Putamen (tissue), 1 donor: ENCODE results near the gene KCNQ2.

Experiments used
- DNase-seq: peaks from one replicate; pipeline ENCODE4 v3.0.0-alpha.2; 2016; ENCODE audit warnings: low spot score

The KCNQ2 gene

GRCh38 chr20:63369024-63369530 lies 103.4 kb downstream of the KCNQ2 start:
- no peak for DNase-seq

- no peak for DNase-seq
Measured at GRCh38 chr20:63368151-63368550, 104.3 kb downstream of the KCNQ2 start.

GRCh38 chr20:63367446-63368055 lies 104.9 kb downstream of the KCNQ2 start:
- no peak for DNase-seq

GRCh38 chr20:63366390-63367365 lies 105.8 kb downstream of the KCNQ2 start:
- no peak for DNase-seq

- DNase-seq: no peak
Measured at GRCh38 chr20:63365601-63366389, 106.7 kb downstream of the KCNQ2 start.

DNA sequence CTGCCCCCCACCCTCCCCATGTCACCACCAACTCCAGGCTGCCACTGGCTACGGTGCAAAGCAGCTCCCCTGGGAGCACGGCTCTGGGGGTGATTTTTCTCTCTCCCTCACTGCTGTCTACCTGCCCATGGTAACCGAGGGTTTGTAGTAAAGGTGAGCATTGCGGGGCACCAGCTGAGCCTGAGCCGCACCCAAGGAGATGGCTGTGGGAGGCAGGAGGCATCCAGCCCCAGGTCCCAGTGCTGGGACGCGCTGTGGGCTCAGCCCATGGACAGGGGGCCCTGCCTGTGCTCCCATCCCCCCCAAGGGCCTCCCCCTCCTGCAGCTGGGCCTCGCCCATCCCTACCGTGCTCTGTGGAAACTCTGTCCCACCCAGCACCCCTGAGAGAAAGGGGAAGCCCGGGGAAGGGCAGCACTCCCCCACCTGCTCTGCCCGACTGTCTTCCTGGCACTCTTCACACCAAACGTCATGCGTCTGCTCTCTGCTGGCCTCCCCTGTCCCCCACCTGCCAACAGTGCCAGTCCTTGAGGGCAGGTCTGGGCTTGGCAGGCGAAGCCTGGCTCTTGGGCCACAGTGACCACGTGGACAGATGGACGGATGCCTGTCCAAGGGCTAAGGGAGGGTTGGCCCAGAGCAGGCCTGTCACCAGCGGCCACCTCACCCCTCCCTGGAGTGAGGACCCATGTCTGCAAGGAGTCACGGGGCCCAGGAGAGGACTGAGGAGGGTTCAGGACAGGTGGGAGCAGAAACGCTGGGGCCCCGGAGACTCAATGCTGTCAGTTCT lies 107.5 kb downstream of the KCNQ2 start:
- no peak for DNase-seq

GRCh38 chr20:63363981-63364561 lies 108.4 kb downstream of the KCNQ2 start:
- no peak for DNase-seq

GRCh38 chr20:63363013-63363957 lies 109.2 kb downstream of the KCNQ2 start:
- DNase-seq: no peak

DNA sequence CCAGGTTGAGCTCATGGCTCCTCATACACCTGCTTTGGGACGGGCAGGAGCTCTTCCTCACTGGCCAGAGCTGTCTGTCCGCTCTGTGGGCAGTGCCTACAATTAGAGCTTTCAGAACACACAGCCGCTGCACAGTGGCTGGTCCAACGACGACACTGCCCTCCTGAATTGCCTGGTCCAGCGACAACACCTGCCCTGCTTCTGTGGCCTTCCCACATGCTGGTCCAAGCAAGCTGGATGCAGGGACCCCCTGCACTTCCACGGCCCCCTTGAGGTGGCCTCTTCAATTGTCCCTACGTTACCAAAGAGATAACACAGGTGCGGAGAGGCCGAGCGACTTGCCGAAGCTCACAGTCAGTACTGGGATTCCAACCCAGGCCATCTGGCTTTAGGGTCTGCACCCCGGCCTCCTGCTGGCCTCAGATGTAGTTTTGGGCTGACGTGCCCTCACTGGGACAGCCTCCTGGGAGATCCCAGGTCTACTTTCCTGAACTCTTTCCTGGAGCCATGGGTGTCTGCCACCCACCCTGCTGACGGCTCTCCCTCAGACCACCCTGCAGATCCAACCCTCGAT lies 109.9 kb downstream of the KCNQ2 start:
- no peak for DNase-seq

DNA sequence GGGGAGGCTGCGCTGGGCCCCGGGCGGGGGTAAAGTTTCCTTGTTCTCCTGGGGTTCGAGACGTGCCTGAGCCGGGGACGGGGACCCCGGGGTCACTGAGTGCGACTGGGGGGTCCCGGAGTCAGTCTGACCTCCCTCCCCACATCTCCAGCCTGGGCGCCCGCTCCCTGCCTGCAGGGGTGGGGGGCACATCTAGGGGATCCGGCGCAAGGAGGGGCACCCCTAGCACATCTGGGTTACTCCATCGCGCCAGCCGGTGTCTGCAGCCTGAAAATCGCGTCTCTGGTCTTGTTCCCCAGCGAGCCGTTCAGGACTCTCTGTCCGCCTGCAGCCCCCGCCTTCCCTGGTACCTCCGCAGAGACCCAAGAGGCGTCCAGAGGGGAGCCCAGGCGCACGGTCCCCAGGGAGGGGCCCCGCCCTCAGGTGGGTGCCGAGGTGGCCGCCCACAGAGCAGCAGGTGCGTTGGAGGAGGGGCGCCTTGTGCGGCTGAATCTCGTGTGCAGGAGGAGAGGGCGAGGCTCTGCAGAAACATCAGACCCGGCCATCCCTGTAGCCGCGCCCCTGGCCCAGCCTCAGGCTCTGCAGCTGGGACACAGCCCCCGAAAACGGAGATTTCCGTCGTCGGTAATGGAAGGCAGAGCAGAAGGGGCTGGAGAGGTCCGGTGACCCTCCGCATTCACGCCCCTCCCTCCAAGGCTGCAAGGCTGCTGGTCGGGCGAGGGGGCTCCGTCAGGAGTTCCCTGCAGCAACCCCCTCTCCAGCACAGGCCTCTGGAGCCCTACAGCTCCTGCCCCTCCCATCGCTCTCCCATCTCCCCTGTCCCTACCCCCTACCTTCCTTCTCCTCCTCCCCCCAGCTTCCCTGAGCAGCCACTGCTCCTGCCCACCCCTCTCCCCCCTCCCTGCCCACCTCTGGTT lies 110.7 kb downstream of the KCNQ2 start:
- DNase-seq: no peak

GRCh38 chr20:63360850-63361518 lies 111.5 kb downstream of the KCNQ2 start, which contains the start of gene CHRNA4:
Gene CHRNA4 (minus strand): TSS chr20:63361349. CDS start chr20:63361165, 184 bp downstream.
- no peak for DNase-seq

DNA sequence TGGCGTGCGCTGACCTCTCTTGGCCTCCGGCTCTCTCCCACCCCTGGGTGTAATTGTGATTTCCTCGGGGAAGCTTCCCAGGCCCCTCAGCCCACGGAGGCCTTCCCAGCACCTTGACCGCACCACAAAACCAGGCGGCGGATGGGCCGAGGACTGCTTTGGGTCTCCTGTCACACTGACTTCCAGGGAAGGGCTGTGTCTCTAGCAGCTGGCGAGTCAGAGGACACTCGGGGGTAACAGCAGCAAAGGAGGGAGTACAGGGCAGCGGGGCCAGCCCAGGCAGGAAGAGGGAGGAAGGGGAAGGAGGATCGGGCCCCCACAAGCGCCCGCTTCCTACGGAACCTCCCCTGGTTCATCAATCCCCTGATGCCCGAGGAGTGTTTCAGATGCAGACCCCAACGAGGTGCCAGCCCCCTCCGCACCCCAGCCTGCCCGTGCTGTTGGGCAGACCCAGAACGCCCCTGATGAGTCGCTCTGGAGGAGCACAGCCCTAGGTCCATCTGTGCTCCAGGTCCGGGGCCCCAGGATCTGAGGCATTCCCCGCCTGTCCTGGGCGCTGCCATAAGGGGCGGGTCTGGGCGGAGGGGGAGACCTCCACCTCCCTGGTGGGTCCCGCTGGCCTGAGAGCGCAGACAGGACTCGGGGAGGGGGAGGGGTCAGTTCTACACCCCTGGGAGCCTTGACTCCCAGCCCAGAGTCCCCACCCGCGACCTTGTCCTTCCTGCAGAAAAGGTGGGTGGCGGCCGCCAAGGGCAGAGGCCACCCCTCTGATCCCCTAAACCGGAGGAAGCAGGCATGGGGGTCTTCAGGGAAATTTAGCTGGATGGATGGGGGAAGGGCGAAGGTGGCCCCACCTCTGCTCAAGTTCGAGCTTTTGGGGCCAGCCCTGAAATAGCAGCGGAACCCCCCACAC lies 112.3 kb downstream of the KCNQ2 start:
- no peak for DNase-seq

DNA sequence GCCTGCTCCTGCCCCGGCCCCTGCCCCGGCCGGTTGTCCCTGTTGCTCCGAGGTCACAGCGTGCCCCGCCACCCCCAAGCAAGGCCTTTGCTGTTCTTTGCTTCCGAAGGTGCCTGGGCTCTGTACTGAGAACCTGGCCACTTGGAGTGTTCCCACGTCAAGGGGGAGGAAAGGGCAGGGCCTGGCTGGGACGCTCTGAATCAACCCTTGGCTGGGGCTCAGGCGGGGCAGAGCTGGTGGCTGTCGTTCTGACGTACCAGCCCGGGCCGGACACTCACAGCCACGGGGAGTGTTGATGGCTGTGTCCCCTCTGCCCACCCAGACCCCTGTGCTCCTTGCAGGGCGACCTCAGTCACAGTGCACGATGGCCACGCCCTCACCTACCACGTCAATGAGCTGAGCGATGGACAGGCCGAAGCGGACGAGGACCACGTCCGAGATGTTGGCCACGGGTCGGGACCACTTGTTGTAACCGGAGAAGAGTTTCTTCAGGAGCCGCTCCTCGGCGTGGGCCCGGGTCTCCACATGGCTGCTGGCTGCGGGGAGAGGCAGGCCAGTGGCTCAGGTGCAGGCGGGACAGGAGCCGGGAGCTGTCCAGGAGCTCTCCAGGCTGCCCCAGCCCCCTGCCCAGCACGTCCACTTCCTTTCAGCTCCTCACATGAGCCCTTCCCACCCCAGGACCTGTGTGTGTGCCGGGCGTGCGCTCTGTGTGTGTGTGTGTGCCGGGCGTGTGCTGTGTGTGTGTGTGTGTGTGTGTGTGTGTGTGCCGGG lies 113.1 kb downstream of the KCNQ2 start:
- no peak for DNase-seq

GRCh38 chr20:63357921-63358905 lies 114.2 kb downstream of the KCNQ2 start:
- no peak for DNase-seq
